Vagina (tissue), 2 donors: ENCODE measurements around the gene CHRNA10. TPM values are rescaled to one million over a fixed set of nuclear protein-coding genes. Genes with fewer than 3 reads are reported as not detected.

Experiments used
- DNase-seq, 2 donors: peaks; one replicate each; pipeline ENCODE4 v3.0.0-alpha.2; 2017; ENCODE audit errors: extremely low spot score in 2 of 2
- H3K27ac ChIP-seq: fragments of 200-600 bp; sonication (generic); one replicate; pipeline ENCODE4 v1.5.1; 2019
- H3K27me3 ChIP-seq: fragments of 200-600 bp; sonication (generic); one replicate; pipeline ENCODE4 v1.5.1; 2019
- H3K36me3 ChIP-seq, 2 donors: fragments of 200-600 bp; sonication (generic); one replicate each; pipeline ENCODE4 v1.5.1; 2017 to 2019
- H3K4me1 ChIP-seq: fragments of 200-600 bp; sonication (generic); one replicate; pipeline ENCODE4 v1.5.1; 2019
- H3K4me3 ChIP-seq, 2 donors: fragments of 200-600 bp; sonication (generic); 1 replicate in 1 of 2; 2 replicates in 1 of 2; pipeline ENCODE4 v1.5.1; 2016 to 2019
- H3K9me3 ChIP-seq: fragments of 200-600 bp; sonication (generic); one replicate; pipeline ENCODE4 v1.5.1; 2019
- CTCF ChIP-seq, 3 experiments: fragments of 450-650 bp in 2 of 3; fragments of 200-600 bp in 1 of 3; sonication (generic) in 1 of 3; IDR thresholded peaks; one replicate each; pipeline ENCODE4 v1.5.1; 2017 to 2019; ENCODE audit warnings: antibody characterized with exemption in 3 of 3, mild to moderate bottlenecking in 2 of 3, moderate library complexity in 2 of 3
- POLR2A ChIP-seq, 2 donors: fragments of 450-650 bp; IDR thresholded peaks; one replicate each; pipeline ENCODE4 v1.6.1; 2017; ENCODE audit warnings: antibody characterized with exemption in 2 of 2, mild to moderate bottlenecking in 2 of 2, moderate library complexity in 2 of 2
- POLR2AphosphoS5 ChIP-seq, 2 donors: sonication (generic); formaldehyde crosslinking; IDR thresholded peaks; one replicate each; pipeline ENCODE4 v1.9.0; 2017; ENCODE audit warnings: antibody characterized with exemption in 2 of 2, mild to moderate bottlenecking in 2 of 2, low read depth in 1 of 2; ENCODE audit not compliant: insufficient read depth in 1 of 2
- intact Hi-C: fragments of 100-400 bp; cut with DNase I; formaldehyde crosslinking; loops from one replicate; pipeline ENCODE4 v1.15.1; 2023
- total RNA-seq: library from RNA; depleted of rRNA; stranded (reverse); fragments of >200 nt; gene quantifications from one replicate; pipeline ENCODE4 v1.2.3, GENCODE V29; 2016

The CHRNA10 gene
- total RNA-seq, 1 donor from 2014 or later = not detected

GRCh38 chr11:3641191-3641590 is 30.0 kb downstream of the CHRNA10 start:
- H3K27me3 ChIP-seq = no peaks in the 10 kb centered on the region
- no peaks in the 10 kb centered on the region for H3K9me3 ChIP-seq
- no peak for DNase-seq
- peaks cover 17% of the 10 kb centered on the region for H3K4me1 ChIP-seq
- no peak overlapping the region for H3K4me3 ChIP-seq
- TF ChIP-seq CTCF (IDR thresholded peaks at IDR 0.05) = no peak
- no peaks in the 10 kb centered on the region for H3K36me3 ChIP-seq
- H3K27ac ChIP-seq = peak overlapping the region; percentile 82
- intact Hi-C loops = no loop called here

- no peak overlapping the region for H3K4me3 ChIP-seq
- no peak for DNase-seq
- H3K9me3 ChIP-seq = no peaks in the 10 kb centered on the region
- TF ChIP-seq CTCF (IDR thresholded peaks at IDR 0.05) (no peak), POLR2AphosphoS5 (IDR thresholded peaks at IDR 0.05; ENCODE audit: insufficient read depth in 1 of 2, low read depth in 1 of 2) (no peak), POLR2A (IDR thresholded peaks at IDR 0.05) (no peak)
- intact Hi-C loops = no loop called here
- peaks cover 17% of the 10 kb centered on the region for H3K4me1 ChIP-seq
- no peaks in the 10 kb centered on the region for H3K27me3 ChIP-seq
- H3K27ac ChIP-seq = no peak overlapping the region
- no peaks in the 10 kb centered on the region for H3K36me3 ChIP-seq
Measured at GRCh38 chr11:3639841-3640240, 31.3 kb downstream of the CHRNA10 start.

GRCh38 chr11:3638513-3638912 is 32.7 kb downstream of the CHRNA10 start:
- TF ChIP-seq CTCF (IDR thresholded peaks at IDR 0.05) (no peak), POLR2AphosphoS5 (IDR thresholded peaks at IDR 0.05; ENCODE audit: insufficient read depth in 1 of 2, low read depth in 1 of 2) (no peak), POLR2A (IDR thresholded peaks at IDR 0.05) (no peak)
- Histone ChIP-seq H3K27ac (no peak overlapping the region), H3K9me3 (no peaks in the 10 kb centered on the region), H3K4me1 (peaks cover 17% of the 10 kb centered on the region), H3K27me3 (no peaks in the 10 kb centered on the region), H3K4me3 (no peak overlapping the region), H3K36me3 (no peaks in the 10 kb centered on the region)
- DNase-seq = no peak
- intact Hi-C loops = no loop called here

- no peak for TF ChIP-seq POLR2AphosphoS5 (IDR thresholded peaks at IDR 0.05; ENCODE audit: insufficient read depth in 1 of 2, low read depth in 1 of 2)
- TF ChIP-seq POLR2A (IDR thresholded peaks at IDR 0.05) = no peak
- TF ChIP-seq CTCF (IDR thresholded peaks at IDR 0.05) = no peak
- intact Hi-C loops = no loop called here
- Histone ChIP-seq H3K27me3 (no peaks in the 10 kb centered on the region), H3K36me3 (no peaks in the 10 kb centered on the region), H3K9me3 (no peaks in the 10 kb centered on the region), H3K4me3 (no peak overlapping the region), H3K27ac (no peak overlapping the region), H3K4me1 (peaks cover 4% of the 10 kb centered on the region)
- no peak for DNase-seq
Measured at GRCh38 chr11:3637201-3637600, 34.0 kb downstream of the CHRNA10 start.

GRCh38 chr11:3635641-3636375 is 35.4 kb downstream of the CHRNA10 start:
- Histone ChIP-seq H3K36me3 (no peaks in the 10 kb centered on the region), H3K27ac (no peak overlapping the region), H3K27me3 (no peaks in the 10 kb centered on the region), H3K4me3 (no peak overlapping the region), H3K4me1 (no peaks in the 10 kb centered on the region), H3K9me3 (no peaks in the 10 kb centered on the region)
- intact Hi-C loops = no loop called here
- no peak for TF ChIP-seq POLR2A (IDR thresholded peaks at IDR 0.05)
- no peak for TF ChIP-seq POLR2AphosphoS5 (IDR thresholded peaks at IDR 0.05; ENCODE audit: insufficient read depth in 1 of 2, low read depth in 1 of 2)
- no peak for TF ChIP-seq CTCF (IDR thresholded peaks at IDR 0.05)
- DNase-seq = no peak
